GM12865 (cell line): Measurements from ENCODE around the gene IL2RA.

Experiments used
- DNase-seq: peaks from one replicate; pipeline ENCODE4 v3.0.0; 2010; ENCODE audit warnings: low read depth
- H3K4me3 ChIP-seq: 2 replicates; pipeline ENCODE4 v1.5.1; 2011; ENCODE audit warnings: mild to moderate bottlenecking, low read depth, low read length, control low read depth
- CTCF ChIP-seq: IDR thresholded peaks from 2 replicates; pipeline ENCODE4 v1.5.1; 2011; ENCODE audit warnings: low read length, control low read depth, low read depth, inconsistent platforms; ENCODE audit not compliant: insufficient read depth; ENCODE audit errors: missing control alignments

IL2RA gene

DNA sequence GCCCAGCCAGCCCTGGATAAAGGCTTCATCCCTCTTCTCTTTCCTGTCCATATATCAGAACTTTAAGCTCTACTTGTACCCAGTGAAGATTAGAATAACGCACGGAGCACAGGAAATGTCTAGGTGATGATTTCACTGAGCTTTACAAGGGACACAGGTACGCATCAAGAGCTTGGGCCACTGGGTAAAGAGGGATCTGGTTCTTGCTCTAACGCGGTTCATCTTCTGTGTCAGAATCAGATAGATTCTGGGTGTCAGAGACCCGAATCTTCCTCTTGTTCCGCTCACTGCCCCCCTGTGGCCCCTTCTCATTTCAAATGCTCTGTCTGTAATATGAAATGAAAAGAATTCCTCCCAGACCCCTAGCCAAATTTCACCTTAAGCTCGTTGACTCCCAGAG lies 24.7 kb downstream of the IL2RA start:
- DNase-seq, result no peak
- H3K4me3 ChIP-seq, result no peak overlapping the region
- TF ChIP-seq CTCF, result no peak

- no peak overlapping the region for H3K4me3 ChIP-seq
- TF ChIP-seq CTCF, result no peak
- no peak for DNase-seq
Observed at GRCh38 chr10:6036861-6037321, 25.3 kb downstream of the IL2RA start.

GRCh38 chr10:6035931-6036575 lies 26.1 kb downstream of the IL2RA start:
- DNase-seq, result no peak

GRCh38 chr10:6035101-6035834 lies 26.9 kb downstream of the IL2RA start:
- DNase-seq, result no peak
- no peak overlapping the region for H3K4me3 ChIP-seq
- no peak for TF ChIP-seq CTCF

More at GRCh38 chr10:6035931-6036575, 26.1 kb downstream of the IL2RA start:
- no peak overlapping the region for H3K4me3 ChIP-seq
- TF ChIP-seq CTCF, result no peak

DNA sequence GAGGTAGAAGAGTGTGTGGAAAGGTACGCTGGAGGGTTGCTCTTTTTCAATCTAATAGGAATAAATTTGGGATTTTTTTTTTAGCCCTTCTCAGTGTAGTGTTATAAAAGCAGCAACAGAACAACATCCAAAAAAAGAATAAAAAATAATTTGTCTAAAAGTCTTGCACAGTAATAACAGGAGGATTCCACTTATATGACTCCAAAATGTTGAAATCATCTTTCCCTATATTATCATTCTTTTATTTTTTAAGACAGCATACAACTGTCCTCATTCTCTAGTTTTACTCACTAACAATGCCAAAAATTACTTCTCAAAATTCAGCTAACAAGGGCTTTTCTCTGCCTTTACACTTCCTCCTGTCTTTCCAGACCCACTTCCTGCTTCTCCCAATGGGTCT lies 27.8 kb downstream of the IL2RA start:
- TF ChIP-seq CTCF, result no peak
- DNase-seq, result no peak
- H3K4me3 ChIP-seq, result no peak overlapping the region

DNA sequence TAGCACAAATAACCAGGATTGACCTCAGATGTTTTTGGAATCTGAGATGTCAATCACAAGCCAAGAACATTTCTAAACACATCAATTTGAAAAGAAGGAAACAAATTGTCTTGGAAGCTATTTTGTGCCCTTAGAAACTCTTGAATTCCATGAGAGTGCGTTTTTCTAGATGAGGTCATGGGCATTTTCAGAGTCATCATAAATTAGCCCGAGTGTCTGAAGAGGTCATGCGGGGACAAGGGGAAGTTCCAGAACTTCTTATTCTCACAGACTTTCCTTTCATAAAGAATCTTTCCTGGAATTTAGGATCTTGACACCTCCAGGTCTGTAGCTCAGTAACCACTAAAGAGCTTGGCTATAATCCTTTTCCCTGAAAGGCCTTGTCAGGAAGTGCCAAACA lies 28.2 kb downstream of the IL2RA start:
- no peak for TF ChIP-seq CTCF
- no peak overlapping the region for H3K4me3 ChIP-seq
- no peak for DNase-seq

GRCh38 chr10:6030940-6031339 lies 31.2 kb downstream of the IL2RA start:
- DNase-seq, result no peak
- no peak for TF ChIP-seq CTCF
- no peak overlapping the region for H3K4me3 ChIP-seq
